CD14-positive monocyte (primary cell): ENCODE measurements around the gene THEMIS. TPM values are rescaled to one million over a fixed set of nuclear protein-coding genes. Genes with fewer than 3 reads are reported as not detected.

Experiments
- DNase-seq, 3 donors: peaks; one replicate each; pipeline ENCODE4 v3.0.0-alpha.2; 2011 to 2022
- H2AFZ ChIP-seq: 2 replicates; pipeline ENCODE4 v1.6.0; 2012; ENCODE audit warnings: mild to moderate bottlenecking, low read depth, low read length, inconsistent platforms; ENCODE audit not compliant: insufficient read depth, poor library complexity, severe bottlenecking
- H3K27ac ChIP-seq, 2 donors: 1 replicate in 1 of 2; 2 replicates in 1 of 2; pipeline ENCODE4 v1.5.1; 2012 to 2013; ENCODE audit warnings: low read length in 2 of 2, control low read depth in 1 of 2, inconsistent platforms in 1 of 2, low read depth in 1 of 2, mild to moderate bottlenecking in 1 of 2
- H3K27me3 ChIP-seq, 2 donors: one replicate each; pipeline versions ENCODE4 v1.6.0 to v1.6.1; 2011 to 2013; ENCODE audit warnings: low read length in 2 of 2; ENCODE audit not compliant: control insufficient read depth in 2 of 2, insufficient read depth in 2 of 2
- H3K36me3 ChIP-seq, 2 donors: replicated peaks in 1 of 2; 1 replicate in 1 of 2; 2 replicates in 1 of 2; pipeline versions ENCODE4 v1.5.1 to v1.6.1; 2012 to 2013; ENCODE audit warnings: low read length in 2 of 2, control low read depth in 1 of 2, inconsistent platforms in 1 of 2, mild to moderate bottlenecking in 1 of 2; ENCODE audit not compliant: insufficient read depth in 2 of 2, control insufficient read depth in 1 of 2
- H3K4me1 ChIP-seq, 2 donors: 1 replicate in 1 of 2; 2 replicates in 1 of 2; pipeline versions ENCODE4 v1.5.1 to v1.6.1; 2012 to 2013; ENCODE audit warnings: low read length in 2 of 2, control low read depth in 1 of 2, inconsistent platforms in 1 of 2, mild to moderate bottlenecking in 1 of 2, moderate library complexity in 1 of 2; ENCODE audit not compliant: insufficient read depth in 2 of 2, control insufficient read depth in 1 of 2
- H3K4me2 ChIP-seq: replicated peaks from 2 replicates; pipeline ENCODE3; 2012; ENCODE audit warnings: low read length, moderate library complexity, mild to moderate bottlenecking; ENCODE audit not compliant: poor library complexity, severe bottlenecking; ENCODE audit errors: extremely low read depth
- H3K4me3 ChIP-seq, 3 experiments: fragments of 200-600 bp in 1 of 3; sonication (generic) in 1 of 3; replicated peaks in 1 of 3; 1 replicate in 2 of 3; 2 replicates in 1 of 3; pipeline ENCODE4 v1.5.1; 2011 to 2013; ENCODE audit warnings: low read length in 3 of 3, mild to moderate bottlenecking in 3 of 3, control low read depth in 2 of 3, low read depth in 2 of 3, inconsistent platforms in 1 of 3, moderate library complexity in 1 of 3
- H3K79me2 ChIP-seq: 2 replicates; pipeline ENCODE4 v1.6.0; 2012; ENCODE audit warnings: mild to moderate bottlenecking, control low read depth, inconsistent platforms, low read length, moderate library complexity; ENCODE audit not compliant: insufficient read depth
- H3K9ac ChIP-seq: 2 replicates; pipeline ENCODE4 v1.6.0; 2017; ENCODE audit warnings: low read length, mild to moderate bottlenecking; ENCODE audit not compliant: insufficient read depth, poor library complexity, severe bottlenecking
- H3K9me3 ChIP-seq, 2 donors: replicated peaks in 1 of 2; 1 replicate in 1 of 2; 2 replicates in 1 of 2; pipeline versions ENCODE4 v1.5.1 to v1.6.1; 2012 to 2013; ENCODE audit warnings: low read length in 2 of 2, control low read depth in 1 of 2; ENCODE audit not compliant: control insufficient read depth in 1 of 2, insufficient read depth in 1 of 2
- H4K20me1 ChIP-seq: 2 replicates; pipeline ENCODE4 v1.6.0; 2012; ENCODE audit warnings: mild to moderate bottlenecking, low read length, control low read depth, moderate library complexity; ENCODE audit not compliant: insufficient read depth
- H3K27ac Mint-ChIP-seq, 7 donors: one replicate each; pipeline ENCODE4 v1.8.0; 2020; ENCODE audit warnings: mild to moderate bottlenecking in 7 of 7, mixed read lengths in 7 of 7, moderate library complexity in 6 of 7, inconsistent platforms in 2 of 7
- H3K27me3 Mint-ChIP-seq, 3 donors: one replicate each; pipeline ENCODE4 v1.8.0; 2021 to 2022; ENCODE audit warnings: low read depth in 3 of 3, mild to moderate bottlenecking in 3 of 3, mixed read lengths in 3 of 3, moderate library complexity in 3 of 3, inconsistent platforms in 1 of 3
- H3K36me3 Mint-ChIP-seq, 2 donors: one replicate each; pipeline ENCODE4 v1.8.0; 2020; ENCODE audit warnings: mixed read lengths in 2 of 2, inconsistent platforms in 1 of 2, mild to moderate bottlenecking in 1 of 2
- H3K4me1 Mint-ChIP-seq: one replicate; pipeline ENCODE4 v1.8.0; 2020; ENCODE audit warnings: mild to moderate bottlenecking, mixed read lengths
- H3K4me3 Mint-ChIP-seq, 2 donors: one replicate each; pipeline ENCODE4 v1.8.0; 2020; ENCODE audit warnings: mild to moderate bottlenecking in 2 of 2, mixed read lengths in 2 of 2, moderate library complexity in 1 of 2
- H3K9me3 Mint-ChIP-seq, 7 donors: one replicate each; pipeline ENCODE4 v1.8.0; 2020 to 2022; ENCODE audit warnings: mixed read lengths in 7 of 7, mild to moderate bottlenecking in 6 of 7, moderate library complexity in 6 of 7, inconsistent platforms in 2 of 7
- WGBS: methylation state at CpG from one replicate; pipeline ENCODE4 v1.1.5; 2013; ENCODE audit warnings: missing lambda C conversion rate; ENCODE audit not compliant: insufficient coverage; 5-methylcytosine and 5-hydroxymethylcytosine counted together
- intact Hi-C, 2 donors: fragments of 100-400 bp; cut with micrococcal nuclease; formaldehyde crosslinking; loops; one replicate each; pipeline versions ENCODE4 v1.15.0 to v1.15.1; 2023
- polyA plus RNA-seq, 3 donors: library from polyadenylated mRNA; depleted of rRNA in 1 of 3; unstranded in 2 of 3; stranded (reverse) in 1 of 3; fragments of 300-500 nt in 2 of 3; fragments of >200 nt in 1 of 3; fragmentation: Illumina TruSeq in 2 of 3; gene quantifications; 1 replicate in 2 of 3; 2 replicates in 1 of 3; pipeline ENCODE4 v1.2.3, GENCODE V29; 2012 to 2021
- TF ChIP-seq, protein P1 (sequence below): fragments of 200-600 bp; IDR thresholded peaks from one replicate; pipeline ENCODE4 v1.8.0; 2022; ENCODE audit warnings: antibody characterized with exemption, mild to moderate bottlenecking

The THEMIS gene
- polyA plus RNA-seq, 3 donors = 0.13 to 0.16 TPM; not detected in 1

DNA sequence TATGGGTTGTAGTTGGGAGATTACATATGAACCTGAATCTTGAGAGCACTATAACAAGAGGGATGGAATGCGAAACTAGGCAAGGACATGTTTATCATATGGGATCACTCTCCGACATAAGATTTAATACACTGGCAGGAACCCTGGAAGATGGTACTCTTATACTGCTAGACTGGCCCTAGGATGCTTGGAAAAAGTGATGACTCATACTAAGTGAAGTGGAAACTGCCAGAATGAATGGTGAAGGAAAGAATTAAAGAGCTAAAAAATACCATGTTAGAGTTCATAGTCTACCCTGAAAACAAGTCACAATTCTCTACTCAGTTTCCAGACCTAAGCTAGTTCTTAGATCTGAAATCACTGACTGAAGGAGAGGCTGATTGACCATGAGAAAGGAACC is 45.5 kb upstream of the THEMIS start:
- no peak overlapping the region for H3K27ac Mint-ChIP-seq
- no peak for DNase-seq
- Histone ChIP-seq H3K9ac (no peak overlapping the region), H4K20me1 (no peaks in the 10 kb centered on the region), H2AFZ (no peak overlapping the region), H3K27me3 (no peaks in the 10 kb centered on the region), H3K36me3 (no peaks in the 10 kb centered on the region), H3K4me2 (no peak overlapping the region), H3K79me2 (no peaks in the 10 kb centered on the region), H3K4me1 (no peaks in the 10 kb centered on the region), H3K27ac (no peak overlapping the region), H3K4me3 (no peak overlapping the region), H3K9me3 (no peaks in the 10 kb centered on the region)
- no peaks in the 10 kb centered on the region for H3K36me3 Mint-ChIP-seq
- no peak overlapping the region for H3K4me3 Mint-ChIP-seq
- H3K9me3 Mint-ChIP-seq = peaks cover 0 to 8% (median 4%) of the 10 kb centered on the region in 7 donors
- no CpG with 5 or more reads among the region's 2 CpGs for WGBS
- TF ChIP-seq, protein P1, sequence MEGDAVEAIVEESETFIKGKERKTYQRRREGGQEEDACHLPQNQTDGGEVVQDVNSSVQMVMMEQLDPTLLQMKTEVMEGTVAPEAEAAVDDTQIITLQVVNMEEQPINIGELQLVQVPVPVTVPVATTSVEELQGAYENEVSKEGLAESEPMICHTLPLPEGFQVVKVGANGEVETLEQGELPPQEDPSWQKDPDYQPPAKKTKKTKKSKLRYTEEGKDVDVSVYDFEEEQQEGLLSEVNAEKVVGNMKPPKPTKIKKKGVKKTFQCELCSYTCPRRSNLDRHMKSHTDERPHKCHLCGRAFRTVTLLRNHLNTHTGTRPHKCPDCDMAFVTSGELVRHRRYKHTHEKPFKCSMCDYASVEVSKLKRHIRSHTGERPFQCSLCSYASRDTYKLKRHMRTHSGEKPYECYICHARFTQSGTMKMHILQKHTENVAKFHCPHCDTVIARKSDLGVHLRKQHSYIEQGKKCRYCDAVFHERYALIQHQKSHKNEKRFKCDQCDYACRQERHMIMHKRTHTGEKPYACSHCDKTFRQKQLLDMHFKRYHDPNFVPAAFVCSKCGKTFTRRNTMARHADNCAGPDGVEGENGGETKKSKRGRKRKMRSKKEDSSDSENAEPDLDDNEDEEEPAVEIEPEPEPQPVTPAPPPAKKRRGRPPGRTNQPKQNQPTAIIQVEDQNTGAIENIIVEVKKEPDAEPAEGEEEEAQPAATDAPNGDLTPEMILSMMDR = no peak
- H3K27me3 Mint-ChIP-seq = no peaks in the 10 kb centered on the region
- intact Hi-C loops = no loop called here
- H3K4me1 Mint-ChIP-seq = peaks cover 5% of the 10 kb centered on the region

DNA sequence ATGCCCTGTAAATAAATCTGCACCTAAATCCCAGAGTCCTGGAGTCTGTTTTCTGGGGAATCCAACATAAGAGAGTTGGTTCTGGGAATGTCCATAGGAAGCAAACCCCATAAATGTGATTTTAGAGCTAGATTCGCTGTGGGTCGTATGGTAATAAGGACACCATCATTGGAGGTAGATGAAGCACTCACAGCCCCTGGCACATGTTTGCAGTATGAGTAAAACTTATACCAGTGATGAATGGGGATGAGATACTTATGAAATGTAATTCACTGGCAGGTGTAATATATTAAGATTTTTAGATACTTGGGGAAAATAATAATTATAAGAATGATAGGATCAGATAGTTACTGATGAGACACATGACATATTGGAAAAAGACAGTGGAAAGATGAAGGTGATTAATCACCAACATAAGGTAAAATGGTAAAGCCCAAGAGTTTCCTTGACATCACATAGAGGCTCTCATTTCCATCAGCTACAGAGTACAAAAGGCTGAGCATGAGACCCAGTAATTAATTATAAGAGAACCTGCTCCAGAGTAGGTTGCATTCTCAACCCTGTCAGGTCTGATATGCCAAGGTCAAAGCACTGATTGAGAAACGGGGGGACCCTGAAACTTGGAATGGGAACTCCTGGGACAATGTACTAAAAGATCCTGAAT is 44.7 kb upstream of the THEMIS start:
- H3K9me3 ChIP-seq = no peaks in the 10 kb centered on the region
- no peaks in the 10 kb centered on the region for H3K79me2 ChIP-seq
- H3K36me3 ChIP-seq = no peaks in the 10 kb centered on the region
- intact Hi-C loops = no loop called here
- no peak for DNase-seq
- H3K4me1 Mint-ChIP-seq = peaks cover under 1% of the 10 kb centered on the region
- no peaks in the 10 kb centered on the region for H3K4me1 ChIP-seq
- H3K4me3 ChIP-seq = no peak overlapping the region
- WGBS = 93% methylated on average over 3 of the region's 3 CpGs
- H3K9ac ChIP-seq = no peak overlapping the region
- H4K20me1 ChIP-seq = no peaks in the 10 kb centered on the region
- TF ChIP-seq, protein P1 = no peak
- H3K36me3 Mint-ChIP-seq = no peaks in the 10 kb centered on the region
- H3K4me3 Mint-ChIP-seq = no peak overlapping the region
- no peak overlapping the region for H3K27ac Mint-ChIP-seq
- no peak overlapping the region for H3K27ac ChIP-seq
- H3K4me2 ChIP-seq = no peak overlapping the region
- H3K27me3 ChIP-seq = no peaks in the 10 kb centered on the region
- H3K27me3 Mint-ChIP-seq = no peaks in the 10 kb centered on the region
- peaks cover 0 to 8% (median 4%) of the 10 kb centered on the region in 7 donors for H3K9me3 Mint-ChIP-seq
- no peak overlapping the region for H2AFZ ChIP-seq
